Suppressor macrophage (primary cell): ENCODE measurements around the gene ATXN7L1.
"Not testable (repeated sequence)": the region's sequence is repeated elsewhere in the genome, so short reads cannot be mapped to it uniquely, and the experiment has no call there.

Experiments
- DNase-seq, 4 experiments: peaks; one replicate each; pipeline ENCODE4 v3.0.0-alpha.2; 2020 to 2022

The ATXN7L1 gene

DNA sequence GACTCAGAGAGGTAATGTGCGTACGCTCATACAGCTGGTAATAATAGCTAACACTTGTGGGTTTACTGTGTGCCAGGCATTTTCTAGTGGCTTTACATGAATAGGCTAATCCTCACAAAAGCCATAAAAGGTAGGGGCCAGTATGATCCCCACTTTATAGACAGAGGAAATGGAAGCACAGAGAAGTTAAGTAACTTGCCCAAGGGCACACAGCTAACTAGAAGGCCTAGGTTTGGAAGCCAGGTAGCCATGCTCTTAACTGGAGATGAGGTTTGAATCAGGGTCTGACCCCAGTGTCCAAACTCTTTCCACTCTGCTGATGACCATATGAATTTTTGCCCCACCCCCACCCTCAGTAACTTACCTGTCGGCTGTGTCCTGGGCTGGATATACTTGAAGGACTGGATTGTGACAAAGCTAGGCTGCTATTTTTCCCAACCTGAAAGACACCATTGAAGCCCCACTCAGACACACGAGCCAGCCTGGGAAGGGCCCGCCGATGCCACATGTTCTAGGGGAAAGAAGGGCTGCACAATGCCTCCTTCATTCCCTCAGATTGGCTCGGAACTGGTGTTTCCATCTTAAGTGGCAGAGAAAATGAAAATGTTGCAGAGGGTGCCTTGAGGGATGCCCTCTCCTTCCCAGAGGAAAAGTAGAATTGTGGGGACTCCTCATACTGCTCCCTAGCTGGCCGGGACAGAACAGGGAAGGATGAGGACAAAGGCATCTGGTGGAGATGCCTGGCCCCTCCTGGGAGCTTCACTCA is 266.1 kb downstream of the ATXN7L1 start:
- DNase-seq, result no peak

- DNase-seq, result no peak
Observed at GRCh38 chr7:105602325-105603305, 273.8 kb downstream of the ATXN7L1 start.

- no peak for DNase-seq
Observed at GRCh38 chr7:105600720-105601550, 275.5 kb downstream of the ATXN7L1 start.

DNA sequence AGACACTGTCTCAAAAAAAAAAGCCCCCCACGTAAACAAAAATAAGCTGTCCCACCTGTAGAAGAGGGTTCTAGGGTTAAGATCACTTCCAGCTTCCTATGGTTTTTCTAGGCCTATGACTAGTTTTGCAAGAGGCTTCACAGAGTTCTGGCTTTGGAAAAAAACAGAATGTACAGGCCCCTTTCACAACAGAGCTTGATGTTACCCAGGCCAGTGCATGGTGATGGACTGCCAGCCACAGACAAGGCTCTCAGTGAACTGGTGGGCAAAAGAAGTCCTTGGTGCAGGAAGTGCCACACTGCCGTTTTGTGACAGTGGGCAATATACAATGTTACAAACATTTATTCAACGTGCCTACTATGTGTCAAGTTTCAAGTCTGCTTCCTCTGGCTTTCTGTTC is 276.8 kb downstream of the ATXN7L1 start:
- no peak for DNase-seq

DNA sequence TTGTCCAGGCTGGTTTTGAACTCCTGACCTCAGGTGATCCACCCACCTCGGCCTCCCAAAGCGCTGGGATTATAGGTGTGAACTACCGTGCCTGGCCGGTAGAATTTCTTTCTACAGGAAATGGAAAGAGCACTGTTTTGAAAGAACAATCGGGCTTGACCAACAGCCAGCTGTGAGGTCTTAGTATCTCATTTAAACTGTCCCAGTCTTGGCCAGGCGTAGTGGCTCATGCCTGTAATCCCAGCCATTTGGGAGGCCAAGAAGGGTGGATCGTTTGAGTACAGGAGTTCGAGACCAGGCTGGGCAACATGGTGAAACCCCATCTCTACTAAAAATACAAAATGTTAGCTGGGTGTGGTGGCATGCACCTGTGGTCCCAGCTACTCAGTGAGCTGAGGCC is 277.3 kb downstream of the ATXN7L1 start:
- DNase-seq, result not testable (repeated sequence)

- no peak for DNase-seq
Observed at GRCh38 chr7:105596866-105597265, 279.5 kb downstream of the ATXN7L1 start.

GRCh38 chr7:105594034-105594433 is 282.4 kb downstream of the ATXN7L1 start:
- no peak for DNase-seq

DNA sequence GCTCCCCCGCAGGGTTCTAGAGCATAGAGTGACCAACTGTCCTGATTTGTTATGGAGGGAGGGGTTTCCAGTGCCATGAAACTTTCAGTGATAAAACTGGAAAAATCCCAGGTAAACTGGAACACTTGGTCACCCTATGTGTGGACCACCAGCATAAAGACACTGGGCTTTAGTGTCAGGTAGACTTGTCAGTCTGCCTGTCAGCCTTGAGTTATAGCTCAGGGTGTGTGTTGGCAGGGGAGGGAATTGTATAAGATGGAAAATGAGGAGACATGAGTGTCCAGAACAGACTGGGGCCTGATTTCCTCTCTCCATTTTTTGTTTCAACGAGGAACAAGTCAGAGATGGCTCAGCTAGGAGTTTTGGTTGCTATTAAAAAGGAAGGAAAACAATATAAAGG is 284.9 kb downstream of the ATXN7L1 start:
- DNase-seq, result no peak

DNA sequence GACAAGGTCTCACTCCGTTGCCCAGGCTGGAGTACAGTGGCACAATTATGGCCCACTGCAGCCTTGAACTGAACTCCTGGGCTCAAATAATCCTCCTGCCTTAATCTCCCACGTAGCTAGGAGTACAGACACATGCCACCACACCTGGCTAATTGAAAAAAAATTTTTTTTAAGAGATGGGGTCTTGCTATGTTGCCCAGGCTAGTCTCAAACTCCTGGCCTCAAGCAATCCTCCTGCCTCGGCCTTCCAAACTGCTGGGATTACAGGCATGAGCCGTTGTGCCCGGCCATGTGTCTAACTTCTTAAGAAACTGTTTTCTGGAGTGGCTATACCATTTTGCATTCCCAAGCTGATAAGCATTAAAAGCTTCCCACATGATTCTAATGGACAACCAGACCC is 285.6 kb downstream of the ATXN7L1 start:
- DNase-seq, result no peak

- DNase-seq, result peak; percentile 49 to 67 (median 62)
Observed at GRCh38 chr7:105589356-105590077, 286.9 kb downstream of the ATXN7L1 start.

GRCh38 chr7:105587909-105588635 is 288.3 kb downstream of the ATXN7L1 start:
- DNase-seq, result no peak

- DNase-seq, result no peak
Observed at GRCh38 chr7:105585850-105586500, 290.4 kb downstream of the ATXN7L1 start.

DNA sequence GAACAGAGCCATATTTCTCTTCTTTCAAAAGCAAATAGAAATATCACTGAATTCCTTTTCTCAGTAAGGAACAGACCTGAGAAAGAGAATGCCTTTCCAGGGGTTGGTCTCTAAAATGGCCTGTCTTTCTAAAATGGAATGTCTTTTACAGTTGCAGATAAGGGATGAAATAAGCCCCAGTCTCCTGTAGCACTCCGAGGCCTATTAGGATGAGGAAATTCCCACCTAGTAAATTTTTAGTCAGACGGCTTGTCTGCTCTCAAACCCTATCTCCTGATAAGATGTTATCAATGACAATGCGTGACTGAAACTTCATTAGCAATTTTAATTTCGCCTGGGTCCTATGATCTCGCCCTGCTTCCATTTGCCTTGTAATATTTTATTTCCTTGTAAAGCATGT is 292.2 kb downstream of the ATXN7L1 start:
- DNase-seq, result no peak

- DNase-seq, result no peak
Observed at GRCh38 chr7:105583061-105583460, 293.3 kb downstream of the ATXN7L1 start.

GRCh38 chr7:105581066-105581811 is 295.2 kb downstream of the ATXN7L1 start, which contains the start of gene EFCAB10:
TSS of gene EFCAB10 (minus strand) at chr7:105581493. CDS start at chr7:105581463, 30 bp downstream.
- peak; percentile 11 to 60 (median 38) for DNase-seq

GRCh38 chr7:105580022-105580740 is 296.2 kb downstream of the ATXN7L1 start:
- DNase-seq, result no peak

- DNase-seq, result no peak
Observed at GRCh38 chr7:105578496-105578895, 297.9 kb downstream of the ATXN7L1 start.

GRCh38 chr7:105577251-105577650 is 299.1 kb downstream of the ATXN7L1 start:
- no peak for DNase-seq

DNA sequence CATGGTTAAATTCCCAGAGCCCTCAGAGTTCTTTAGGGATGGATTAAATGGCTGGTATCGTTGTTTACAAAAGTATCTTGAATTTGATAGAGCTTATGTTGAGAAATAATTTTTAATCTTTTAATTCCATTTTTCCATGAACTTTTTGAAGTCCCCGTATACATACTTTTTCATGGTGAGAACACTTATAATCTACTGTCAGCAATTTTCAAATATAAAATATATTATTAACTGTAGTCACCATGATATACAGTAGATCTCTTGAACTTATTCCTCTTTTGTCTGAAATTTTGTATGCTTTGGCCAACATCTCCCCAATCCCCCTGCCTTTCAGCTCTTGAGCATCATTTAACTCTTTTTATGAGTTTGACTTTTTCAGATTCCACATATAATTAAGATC is 304.5 kb downstream of the ATXN7L1 start:
- DNase-seq, result no peak
